K562 (cell line): Measurements from ENCODE around the gene ST3GAL3. TPM values are rescaled to one million over a fixed set of nuclear protein-coding genes. Genes with fewer than 3 reads are reported as not detected.
A peak's percentile ranks its signal among the peaks of the same experiment; 100 is the strongest.

Experiments used
- BRD9 ChIP-seq: fragments of 450-650 bp; IDR thresholded peaks from 2 replicates; pipeline ENCODE4 v1.6.1; 2018; ENCODE audit warnings: low read depth; ENCODE audit not compliant: partially characterized antibody
- CCAR2 ChIP-seq: fragments of 200-400 bp; formaldehyde crosslinking; IDR thresholded peaks from 2 replicates; pipeline ENCODE4 v1.6.1; 2017; ENCODE audit warnings: mild to moderate bottlenecking, low read depth, low read length
- CCNT2 ChIP-seq: IDR thresholded peaks from 2 replicates; pipeline ENCODE4 v1.6.1; 2011; ENCODE audit warnings: borderline replicate concordance, low read depth, mild to moderate bottlenecking, moderate library complexity, mixed read lengths, low read length; ENCODE audit not compliant: insufficient read length; ENCODE audit errors: extremely low read depth
- CHCHD3 ChIP-seq: fragments of 250-450 bp; sonication (Bioruptor Pico); IDR thresholded peaks from 2 replicates; pipeline ENCODE4 v2.1.2; 2022; ENCODE audit warnings: mild to moderate bottlenecking
- DDX20 ChIP-seq: fragments of 450-650 bp; IDR thresholded peaks from 2 replicates; pipeline ENCODE4 v1.6.1; 2016; ENCODE audit warnings: missing genetic modification characterization, low read depth, mild to moderate bottlenecking, missing compliant biosample characterization, moderate library complexity
- E4F1 ChIP-seq: fragments of 250-450 bp; sonication (Bioruptor Pico); IDR thresholded peaks from 2 replicates; pipeline ENCODE4 v1.5.0; 2021; ENCODE audit warnings: mild to moderate bottlenecking, borderline replicate concordance
- HNRNPK ChIP-seq: fragments of 200-400 bp; formaldehyde crosslinking; IDR thresholded peaks from one replicate; pipeline ENCODE4 v1.6.1; 2018; ENCODE audit warnings: mild to moderate bottlenecking, low read depth, low read length; ENCODE audit not compliant: poor library complexity, severe bottlenecking
- MEF2A ChIP-seq: IDR thresholded peaks from 2 replicates; pipeline ENCODE4 v1.6.1; 2011; ENCODE audit warnings: low read depth, mild to moderate bottlenecking, low read length, moderate library complexity; ENCODE audit not compliant: control insufficient read depth
- NELFE ChIP-seq: IDR thresholded peaks from 2 replicates; pipeline ENCODE4 v1.6.1; 2011; ENCODE audit warnings: mild to moderate bottlenecking; ENCODE audit not compliant: insufficient read depth, insufficient read length
- PCBP2 ChIP-seq: fragments of 200-400 bp; formaldehyde crosslinking; IDR thresholded peaks from 2 replicates; pipeline ENCODE4 v1.6.1; 2018; ENCODE audit warnings: low read length, low read depth, mild to moderate bottlenecking, moderate library complexity; ENCODE audit not compliant: poor library complexity, severe bottlenecking
- RFX7 ChIP-seq: fragments of 250-450 bp; sonication (Bioruptor Pico); IDR thresholded peaks from 2 replicates; pipeline ENCODE4 v1.5.1; 2021; ENCODE audit warnings: mild to moderate bottlenecking
- SMAD4 ChIP-seq: fragments of 250-450 bp; sonication (Bioruptor Pico); conservative IDR thresholded peaks from 2 replicates; pipeline ENCODE4 v1.8.0; 2021; ENCODE audit warnings: inconsistent platforms, mild to moderate bottlenecking, moderate library complexity
- SP1 ChIP-seq: sonication (generic); formaldehyde crosslinking; IDR thresholded peaks from 2 replicates; pipeline ENCODE4 v1.8.1; 2022; ENCODE audit warnings: mild to moderate bottlenecking, missing genetic modification reagents
- THRB ChIP-seq: fragments of 450-650 bp; formaldehyde crosslinking; conservative IDR thresholded peaks from 2 replicates; pipeline ENCODE4 v1.4.0; 2022; ENCODE audit warnings: mild to moderate bottlenecking, missing genetic modification characterization
- ZBTB2 ChIP-seq: fragments of 450-650 bp; IDR thresholded peaks from 2 replicates; pipeline ENCODE4 v1.6.1; 2016; ENCODE audit warnings: antibody characterized with exemption
- ZBTB7A ChIP-seq: IDR thresholded peaks from 2 replicates; pipeline ENCODE4 v1.6.1; 2011; ENCODE audit warnings: low read depth, mild to moderate bottlenecking, low read length, moderate library complexity, borderline replicate concordance; ENCODE audit not compliant: control insufficient read depth
- ZFP91 ChIP-seq: sonication (generic); formaldehyde crosslinking; IDR thresholded peaks from 2 replicates; pipeline ENCODE4 v1.8.0; 2022; ENCODE audit warnings: mild to moderate bottlenecking, missing genetic modification reagents
- ZNF449 ChIP-seq: fragments of 250-450 bp; sonication (Bioruptor Pico); IDR thresholded peaks from 2 replicates; pipeline ENCODE4 v1.8.0; 2022; ENCODE audit warnings: moderate library complexity, mild to moderate bottlenecking, inconsistent platforms
- polyA plus RNA-seq, 8 experiments: library from polyadenylated mRNA; depleted of rRNA in 4 of 8; stranded (reverse) in 5 of 8; unstranded in 3 of 8; fragments of >200 nt; fragmentation: Nextera tagmentation in 2 of 8; fragmentation: Illumina TruSeq in 1 of 8; extraction: Ambion mirVana in 2 of 8; extraction: Trizol in 1 of 8; gene quantifications; 2 replicates each; pipeline versions ENCODE4 v1.2.1 to v1.2.3, GENCODE V29; 2011 to 2014; ENCODE audit warnings: inconsistent platforms in 1 of 8, missing spikeins in 1 of 8
- total RNA-seq, 7 experiments: library from RNA; depleted of rRNA in 6 of 7; stranded (reverse); fragments of >200 nt in 6 of 7; fragmentation: Illumina TruSeq in 2 of 7; extraction: Trizol in 2 of 7; gene quantifications; 2 replicates each; pipeline versions ENCODE4 v1.2.1 to v1.2.3, GENCODE V29; 2011 to 2021; ENCODE audit warnings: low replicate concordance in 1 of 7

Gene ST3GAL3
- total and polyA plus RNA-seq, 9 of the 15 experiments (the other 6 are each of a cell fraction or from before 2014, with no cell fraction given): 1.2 to 18.9 (median 11.0) TPM

GRCh38 chr1:43946236-43947060 is 239.1 kb downstream of the ST3GAL3 start, which contains the start of gene IPO13 (continued):
- TF ChIP-seq CCNT2 (peak; percentile 57), SMAD4 (peak; percentile 73), CHCHD3 (CRISPR knock-in tag) (no peak), ZBTB7A (peak; percentile 56; the same call in 1 of the 2 replicates), PCBP2 (no peak), DDX20 (no peak), E4F1 (CRISPR knock-in tag) (no peak), ZNF449 (CRISPR knock-in tag) (no peak), THRB (CRISPR knock-in tag) (peak; percentile 47; the same call in 1 of the 2 replicates), ZBTB2 (peak; percentile 51; the same call in 1 of the 2 replicates), ZFP91 (CRISPR knock-in tag) (peak; percentile 70), HNRNPK (no peak), SP1 (peak; percentile 100), NELFE (no peak), BRD9 (no peak), CCAR2 (no peak), MEF2A (no peak), RFX7 (CRISPR knock-in tag) (no peak)
